HL-60 (cell line): Measurements from ENCODE around the gene FADS3.

Experiments
- GABPA ChIP-seq: IDR thresholded peaks from 2 replicates; pipeline ENCODE4 v1.6.1; 2012; ENCODE audit warnings: low read depth
- POLR2AphosphoS5 ChIP-seq: IDR thresholded peaks from 2 replicates; pipeline ENCODE4 v1.6.1; 2012; ENCODE audit warnings: low read depth
- SPI1 ChIP-seq: IDR thresholded peaks from 2 replicates; pipeline ENCODE4 v1.6.1; 2012; ENCODE audit warnings: low read depth, mild to moderate bottlenecking, borderline replicate concordance
- TF ChIP-seq, protein P1 (sequence below): IDR thresholded peaks from one replicate; pipeline ENCODE4 v1.5.1; 2011; ENCODE audit warnings: low read length, control low read depth, inconsistent platforms; ENCODE audit not compliant: insufficient read depth
- TF ChIP-seq, protein P2 (sequence below): IDR thresholded peaks from 2 replicates; pipeline ENCODE4 v1.6.1; 2012; ENCODE audit warnings: low read depth; ENCODE audit not compliant: insufficient replicate concordance

DNA sequence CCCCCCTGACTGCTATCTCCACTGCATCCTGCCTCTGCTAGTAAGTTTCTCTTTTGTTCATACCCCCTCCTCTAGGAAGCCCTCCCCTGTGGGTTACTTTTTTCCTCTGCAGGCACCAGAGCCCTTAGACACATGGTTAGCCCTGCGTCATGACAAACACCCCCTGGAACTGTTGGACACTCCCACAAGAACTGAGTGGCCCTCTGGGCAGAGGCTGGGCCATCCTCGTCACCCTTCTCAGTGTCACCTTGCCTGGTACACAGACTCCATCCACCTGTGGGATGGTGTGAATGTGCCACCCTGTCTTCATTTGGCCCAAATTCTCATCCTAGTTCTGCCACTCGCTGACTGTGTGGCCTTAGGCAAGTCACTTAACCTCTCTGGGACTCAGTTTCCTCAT, 30.1 kb upstream of the FADS3 start:
- no peak for TF ChIP-seq POLR2AphosphoS5
- TF ChIP-seq, protein P1, sequence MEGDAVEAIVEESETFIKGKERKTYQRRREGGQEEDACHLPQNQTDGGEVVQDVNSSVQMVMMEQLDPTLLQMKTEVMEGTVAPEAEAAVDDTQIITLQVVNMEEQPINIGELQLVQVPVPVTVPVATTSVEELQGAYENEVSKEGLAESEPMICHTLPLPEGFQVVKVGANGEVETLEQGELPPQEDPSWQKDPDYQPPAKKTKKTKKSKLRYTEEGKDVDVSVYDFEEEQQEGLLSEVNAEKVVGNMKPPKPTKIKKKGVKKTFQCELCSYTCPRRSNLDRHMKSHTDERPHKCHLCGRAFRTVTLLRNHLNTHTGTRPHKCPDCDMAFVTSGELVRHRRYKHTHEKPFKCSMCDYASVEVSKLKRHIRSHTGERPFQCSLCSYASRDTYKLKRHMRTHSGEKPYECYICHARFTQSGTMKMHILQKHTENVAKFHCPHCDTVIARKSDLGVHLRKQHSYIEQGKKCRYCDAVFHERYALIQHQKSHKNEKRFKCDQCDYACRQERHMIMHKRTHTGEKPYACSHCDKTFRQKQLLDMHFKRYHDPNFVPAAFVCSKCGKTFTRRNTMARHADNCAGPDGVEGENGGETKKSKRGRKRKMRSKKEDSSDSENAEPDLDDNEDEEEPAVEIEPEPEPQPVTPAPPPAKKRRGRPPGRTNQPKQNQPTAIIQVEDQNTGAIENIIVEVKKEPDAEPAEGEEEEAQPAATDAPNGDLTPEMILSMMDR: no peak
- TF ChIP-seq SPI1: no peak
- TF ChIP-seq, protein P2, sequence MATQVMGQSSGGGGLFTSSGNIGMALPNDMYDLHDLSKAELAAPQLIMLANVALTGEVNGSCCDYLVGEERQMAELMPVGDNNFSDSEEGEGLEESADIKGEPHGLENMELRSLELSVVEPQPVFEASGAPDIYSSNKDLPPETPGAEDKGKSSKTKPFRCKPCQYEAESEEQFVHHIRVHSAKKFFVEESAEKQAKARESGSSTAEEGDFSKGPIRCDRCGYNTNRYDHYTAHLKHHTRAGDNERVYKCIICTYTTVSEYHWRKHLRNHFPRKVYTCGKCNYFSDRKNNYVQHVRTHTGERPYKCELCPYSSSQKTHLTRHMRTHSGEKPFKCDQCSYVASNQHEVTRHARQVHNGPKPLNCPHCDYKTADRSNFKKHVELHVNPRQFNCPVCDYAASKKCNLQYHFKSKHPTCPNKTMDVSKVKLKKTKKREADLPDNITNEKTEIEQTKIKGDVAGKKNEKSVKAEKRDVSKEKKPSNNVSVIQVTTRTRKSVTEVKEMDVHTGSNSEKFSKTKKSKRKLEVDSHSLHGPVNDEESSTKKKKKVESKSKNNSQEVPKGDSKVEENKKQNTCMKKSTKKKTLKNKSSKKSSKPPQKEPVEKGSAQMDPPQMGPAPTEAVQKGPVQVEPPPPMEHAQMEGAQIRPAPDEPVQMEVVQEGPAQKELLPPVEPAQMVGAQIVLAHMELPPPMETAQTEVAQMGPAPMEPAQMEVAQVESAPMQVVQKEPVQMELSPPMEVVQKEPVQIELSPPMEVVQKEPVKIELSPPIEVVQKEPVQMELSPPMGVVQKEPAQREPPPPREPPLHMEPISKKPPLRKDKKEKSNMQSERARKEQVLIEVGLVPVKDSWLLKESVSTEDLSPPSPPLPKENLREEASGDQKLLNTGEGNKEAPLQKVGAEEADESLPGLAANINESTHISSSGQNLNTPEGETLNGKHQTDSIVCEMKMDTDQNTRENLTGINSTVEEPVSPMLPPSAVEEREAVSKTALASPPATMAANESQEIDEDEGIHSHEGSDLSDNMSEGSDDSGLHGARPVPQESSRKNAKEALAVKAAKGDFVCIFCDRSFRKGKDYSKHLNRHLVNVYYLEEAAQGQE: no peak
- no peak for TF ChIP-seq GABPA
